Endometrial microvascular endothelial cells (primary cell): Measurements from ENCODE around the gene GCDH. TPM values are rescaled to one million over a fixed set of nuclear protein-coding genes. Genes with fewer than 3 reads are reported as not detected.
"Not testable (repeated sequence)": the region's sequence is repeated elsewhere in the genome, so short reads cannot be mapped to it uniquely, and the experiment has no call there.

Experiments
- in situ Hi-C: cut with HindIII; loops from 2 replicates; pipeline ENCODE4 v1.10.0; 2017; ENCODE audit warnings: low sequenced_read_pairs, low pct_unique_long_range_greater_than_20kb; ENCODE audit errors: inconsistent ontology term
- total RNA-seq: library from RNA; depleted of rRNA; stranded (reverse); fragments of >200 nt; gene quantifications from one replicate; pipeline ENCODE4 v1.2.3, GENCODE V29; 2015; ENCODE audit errors: inconsistent ontology term

GCDH gene
- total RNA-seq = 53.9 TPM

DNA sequence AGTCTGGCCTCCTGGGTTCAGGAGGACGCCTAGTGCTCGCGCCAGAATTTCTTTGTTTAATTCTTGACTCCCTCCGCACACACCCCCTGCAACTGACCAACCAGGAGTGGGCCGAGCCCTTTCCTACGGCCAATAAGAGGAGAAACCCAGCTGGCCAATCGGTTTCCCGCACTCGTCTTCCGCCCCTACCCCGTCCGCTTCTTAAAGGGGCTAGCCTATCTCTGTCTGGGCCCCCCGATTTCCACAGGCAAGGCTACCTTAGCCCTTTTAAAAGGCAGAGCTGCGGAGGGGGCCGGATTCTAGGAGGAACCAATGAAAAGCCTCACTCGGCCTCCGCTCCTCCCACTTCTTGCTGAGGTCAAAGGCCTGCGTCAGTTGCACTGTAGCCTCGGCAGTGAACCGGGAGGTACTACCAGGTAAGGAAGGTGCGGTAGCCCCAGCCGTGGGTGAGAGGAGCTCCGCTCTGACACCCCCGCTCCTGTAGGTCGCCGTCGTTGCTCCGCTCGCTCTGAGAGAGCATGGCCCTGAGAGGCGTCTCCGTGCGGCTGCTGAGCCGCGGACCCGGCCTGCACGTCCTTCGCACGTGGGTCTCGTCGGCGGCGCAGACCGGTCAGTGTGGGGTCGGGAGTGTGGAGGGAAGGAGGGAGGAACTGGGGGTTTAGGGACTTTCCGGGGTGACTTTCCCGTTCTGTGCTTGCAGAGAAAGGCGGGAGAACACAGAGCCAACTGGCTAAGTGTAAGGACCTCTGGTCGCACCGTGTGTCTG, at the start of gene GCDH:
GCDH (plus strand) TSS at position 374 of the 766 bp plus-strand sequence; CDS start at position 519, 145 bp downstream.
- in situ Hi-C loops = no loop called here

- in situ Hi-C loops = no loop called here
Measured at GRCh38 chr19:12842511-12842910, 48.4 kb upstream of the GCDH start.

DNA sequence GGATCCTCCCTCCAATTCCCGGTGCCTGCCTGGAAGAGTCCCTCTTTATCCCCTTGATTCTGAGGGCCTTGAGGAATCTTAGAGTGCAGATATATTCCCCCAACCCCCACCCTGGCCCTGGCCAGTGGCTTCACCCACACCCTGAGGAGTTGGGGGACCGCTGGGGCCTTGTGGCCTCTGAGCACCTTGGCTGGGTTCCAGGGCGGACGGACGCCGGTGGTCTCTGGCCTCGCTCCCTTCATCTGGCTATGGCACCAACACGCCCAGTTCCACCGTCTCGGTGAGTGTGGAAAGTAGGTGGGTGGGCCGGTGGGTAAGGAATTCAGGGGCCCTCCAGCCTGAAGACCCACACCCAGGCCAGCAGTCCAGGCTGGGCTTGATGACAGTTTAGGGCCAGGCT, 47.6 kb upstream of the GCDH start:
- in situ Hi-C loops = no loop called here

GRCh38 chr19:12843999-12844732, 46.8 kb upstream of the GCDH start:
- in situ Hi-C loops = no loop called here

DNA sequence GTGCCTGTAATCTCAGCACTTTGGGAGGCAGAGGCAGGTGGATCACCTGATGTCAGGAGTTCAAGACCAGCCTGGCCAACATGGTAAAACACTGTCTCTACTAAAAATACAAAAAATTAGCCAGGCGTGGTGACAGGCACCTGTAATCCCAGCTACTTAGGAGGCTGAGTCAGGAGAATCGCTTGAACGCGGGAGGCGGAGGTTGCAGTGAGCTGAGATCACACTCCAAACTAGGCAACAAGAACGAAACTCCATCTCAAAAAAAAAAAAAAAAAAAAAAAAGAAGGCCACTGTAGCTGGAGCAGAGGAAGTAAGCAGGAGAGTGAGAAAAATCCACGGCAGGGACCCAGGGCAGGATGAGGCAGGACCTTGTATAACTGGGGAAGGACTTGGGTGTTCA, 44.3 kb upstream of the GCDH start:
- in situ Hi-C loops = not testable (repeated sequence)

DNA sequence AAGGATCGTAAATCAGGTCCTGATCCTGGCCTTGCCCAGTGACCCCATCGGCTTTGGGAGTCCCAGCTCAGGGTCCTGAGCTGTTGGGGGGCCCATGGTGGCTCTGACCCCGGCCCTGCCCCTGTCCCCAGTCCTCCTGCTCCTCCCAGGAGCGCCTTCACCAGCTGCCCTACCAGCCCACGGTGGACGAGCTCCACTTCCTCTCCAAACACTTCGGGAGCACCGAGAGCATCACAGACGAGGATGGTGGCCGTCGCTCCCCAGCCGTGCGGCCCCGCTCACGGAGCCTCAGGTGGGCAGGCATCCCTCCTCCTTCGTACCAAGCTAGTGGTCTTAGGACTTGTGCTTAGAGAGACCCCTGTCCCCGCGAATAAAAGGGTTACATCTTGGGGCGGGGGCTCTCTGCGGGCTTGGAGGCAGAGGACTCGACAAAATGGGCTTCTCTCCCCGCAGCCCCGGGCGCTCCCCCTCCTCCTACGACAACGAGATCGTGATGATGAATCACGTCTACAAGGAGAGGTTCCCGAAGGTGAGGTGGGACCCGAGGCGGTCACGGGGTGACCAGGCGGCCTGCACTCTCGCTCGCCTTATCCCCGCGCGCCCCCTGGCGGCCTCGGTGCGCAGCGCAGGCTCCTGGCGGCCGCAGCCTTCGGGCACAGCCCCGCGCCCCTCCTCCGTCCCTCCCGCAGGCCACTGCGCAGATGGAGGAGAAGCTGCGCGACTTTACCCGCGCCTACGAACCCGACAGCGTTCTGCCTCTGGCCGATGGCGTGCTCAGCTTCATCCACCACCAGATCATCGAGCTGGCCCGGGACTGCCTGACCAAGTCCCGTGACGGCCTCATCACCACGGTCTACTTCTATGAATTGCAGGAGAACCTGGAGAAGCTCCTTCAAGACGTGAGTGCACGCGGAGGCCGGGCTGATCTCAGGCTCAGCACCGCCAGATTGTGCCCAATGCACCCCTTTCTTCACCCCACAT, 43.5 kb upstream of the GCDH start:
- in situ Hi-C loops = no loop called here

DNA sequence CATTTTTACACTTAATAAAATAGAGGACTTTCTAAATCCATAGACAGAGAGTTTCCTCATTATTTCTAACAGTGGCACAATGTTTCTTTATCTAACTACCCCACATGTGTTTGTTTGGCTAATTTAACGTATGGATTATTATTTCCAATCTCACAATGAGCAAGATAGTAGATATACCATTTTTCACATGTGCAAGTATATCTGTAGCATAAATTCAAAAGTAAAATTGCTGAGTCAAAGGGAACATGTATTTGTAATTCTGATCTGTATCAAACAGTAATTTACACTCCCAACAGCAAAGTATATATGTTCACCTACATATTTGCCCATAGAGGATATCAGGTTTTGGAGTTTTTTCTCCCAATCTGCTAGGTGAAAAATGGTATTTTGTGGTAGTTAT, 34.3 kb upstream of the GCDH start:
- in situ Hi-C loops = no loop called here

GRCh38 chr19:12858041-12858928, 32.7 kb upstream of the GCDH start:
- in situ Hi-C loops = no loop called here

GRCh38 chr19:12859546-12859945, 31.4 kb upstream of the GCDH start:
- in situ Hi-C loops = no loop called here

GRCh38 chr19:12864143-12864542, 26.8 kb upstream of the GCDH start:
- in situ Hi-C loops = no loop called here

GRCh38 chr19:12864721-12865715, 25.9 kb upstream of the GCDH start:
- in situ Hi-C loops = no loop called here

DNA sequence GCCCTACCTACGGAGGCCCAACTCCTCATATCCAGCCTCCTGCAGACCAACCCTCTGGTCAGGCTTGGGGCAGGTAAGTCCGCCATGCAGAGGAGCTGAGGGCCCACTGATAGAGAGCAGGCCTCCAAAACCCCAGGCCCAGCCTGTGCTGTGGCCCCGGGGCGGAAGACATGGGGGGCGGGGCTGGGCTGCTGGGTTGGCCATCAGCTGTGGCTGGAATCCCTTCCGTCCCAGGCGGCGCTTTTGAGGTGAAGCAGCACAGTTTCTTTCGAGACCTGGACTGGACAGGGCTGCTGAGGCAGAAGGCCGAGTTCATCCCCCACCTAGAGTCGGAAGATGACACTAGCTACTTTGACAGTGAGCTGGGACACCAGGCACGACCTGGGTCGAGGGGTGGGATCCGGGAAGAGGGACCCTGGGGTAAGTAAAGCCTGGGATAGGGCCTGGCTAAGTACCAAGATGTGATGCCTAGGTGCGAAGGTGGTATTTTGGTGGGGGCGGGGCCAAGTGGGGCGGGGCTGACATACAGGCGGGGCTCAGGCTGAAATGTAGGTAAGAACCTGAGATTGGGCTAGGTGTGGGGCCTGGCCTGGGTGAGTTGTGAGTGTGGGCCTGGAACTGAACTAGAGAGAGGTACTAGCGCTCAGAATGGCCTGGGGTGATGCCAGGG, 25.1 kb upstream of the GCDH start:
- in situ Hi-C loops = no loop called here

- in situ Hi-C loops = no loop called here
Measured at GRCh38 chr19:12866416-12867119, 24.4 kb upstream of the GCDH start.

GRCh38 chr19:12867120-12868099, 23.6 kb upstream of the GCDH start:
- in situ Hi-C loops = no loop called here

- in situ Hi-C loops = no loop called here
Measured at GRCh38 chr19:12868540-12869112, 22.3 kb upstream of the GCDH start.
